Adrenal gland (tissue), 12 donors: ENCODE results near the gene TPT1. TPM values are rescaled to one million over a fixed set of nuclear protein-coding genes. Genes with fewer than 3 reads are reported as not detected.

ENCODE experiments used
- DNase-seq, 7 donors: peaks; one replicate each; pipeline ENCODE4 v3.0.0-alpha.2; 2019 to 2020
- H3K27ac ChIP-seq, 5 donors: fragments of 200-600 bp; sonication (generic) in 4 of 5; 1 replicate in 3 of 5; 2 replicates in 2 of 5; pipeline versions ENCODE4 v1.5.1 to v1.8.0; 2016 to 2020; ENCODE audit warnings: mild to moderate bottlenecking in 1 of 5
- H3K27me3 ChIP-seq: fragments of 200-600 bp; 2 replicates; pipeline ENCODE4 v1.8.0; 2021
- H3K36me3 ChIP-seq, 2 donors: fragments of 200-600 bp; replicated peaks in 1 of 2; 1 replicate in 1 of 2; 2 replicates in 1 of 2; pipeline versions ENCODE4 v1.5.1 to v1.8.0; 2018 to 2022
- H3K4me1 ChIP-seq, 2 donors: fragments of 200-600 bp; replicated peaks in 1 of 2; 1 replicate in 1 of 2; 2 replicates in 1 of 2; pipeline versions ENCODE4 v1.5.1 to v1.8.0; 2018 to 2021
- H3K4me3 ChIP-seq, 4 donors: fragments of 200-600 bp; sonication (generic) in 3 of 4; one replicate each; pipeline ENCODE4 v1.5.1; 2016 to 2018
- H3K9me3 ChIP-seq, 3 donors: fragments of 200-600 bp; sonication (generic) in 1 of 3; replicated peaks in 1 of 3; 1 replicate in 2 of 3; 2 replicates in 1 of 3; pipeline versions ENCODE4 v1.5.1 to v1.8.0; 2016 to 2021
- POLR2A ChIP-seq, 2 donors: fragments of 450-650 bp; IDR thresholded peaks; one replicate each; pipeline ENCODE4 v1.6.1; 2017; ENCODE audit warnings: antibody characterized with exemption in 2 of 2, mild to moderate bottlenecking in 2 of 2, moderate library complexity in 1 of 2
- WGBS, 4 donors: extraction: QIAGEN DNeasy Blood & Tissue Kit in 2 of 4; methylation state at CpG; one replicate each; pipeline versions ENCODE4 v1.1.5 to v1.1.7; 2013 to 2017; 5-methylcytosine and 5-hydroxymethylcytosine counted together
- intact Hi-C, 2 donors: fragments of 100-400 bp; cut with DNase I; formaldehyde crosslinking; loops; one replicate each; pipeline versions ENCODE4 v1.14.1 to v1.15.0; 2022 to 2023
- polyA plus RNA-seq, 3 donors: library from polyadenylated mRNA; stranded (reverse); fragments of 200-250 nt in 2 of 3; fragments of 350-450 nt in 1 of 3; fragmentation: Illumina TruSeq in 1 of 3; extraction: RNeasy Lipid Tissue Mini Kit (QIAGEN cat#74804) in 1 of 3; gene quantifications; one replicate each; pipeline ENCODE4 v1.2.3, GENCODE V29; 2013 to 2014
- total RNA-seq, 9 donors: library from RNA; depleted of rRNA in 4 of 9; stranded (reverse); fragments of >200 nt in 4 of 9; fragments of 120-200 nt in 1 of 9; fragmentation: NEBNext Ultra II Directional in 1 of 9; extraction: Animal tissue kit (Norgen Biotek cat#: 25700) in 1 of 9; gene quantifications; one replicate each; pipeline versions ENCODE4 v1.1.0 to v1.2.4, GENCODE V29; 2013 to 2023
- TF ChIP-seq, protein P1 (sequence below), 6 experiments: fragments of 450-650 bp in 4 of 6; fragments of 200-600 bp in 2 of 6; sonication (generic) in 1 of 6; IDR thresholded peaks; 1 replicate in 5 of 6; 2 replicates in 1 of 6; pipeline versions ENCODE4 v1.5.1 to v1.8.0; 2016 to 2021; ENCODE audit warnings: antibody characterized with exemption in 6 of 6, mild to moderate bottlenecking in 2 of 6, moderate library complexity in 1 of 6
- donor health status: healthy with polysubstance abuse.
- donor health status: Bipolar disorder and iron deficiency.
- donor health status: DM: yes; HTN: yes; CAD: no.
- donor health status: DM: no; HTN: no; CAD: no.
- donor health status: DM: no; HTN: no; CAD: no.
- donor health status: DM: yes; HTN: yes; CAD: no.

The TPT1 gene
- total and polyA plus RNA-seq, 12 donors: 1,778 to 8,150 (median 4,385) TPM

DNA sequence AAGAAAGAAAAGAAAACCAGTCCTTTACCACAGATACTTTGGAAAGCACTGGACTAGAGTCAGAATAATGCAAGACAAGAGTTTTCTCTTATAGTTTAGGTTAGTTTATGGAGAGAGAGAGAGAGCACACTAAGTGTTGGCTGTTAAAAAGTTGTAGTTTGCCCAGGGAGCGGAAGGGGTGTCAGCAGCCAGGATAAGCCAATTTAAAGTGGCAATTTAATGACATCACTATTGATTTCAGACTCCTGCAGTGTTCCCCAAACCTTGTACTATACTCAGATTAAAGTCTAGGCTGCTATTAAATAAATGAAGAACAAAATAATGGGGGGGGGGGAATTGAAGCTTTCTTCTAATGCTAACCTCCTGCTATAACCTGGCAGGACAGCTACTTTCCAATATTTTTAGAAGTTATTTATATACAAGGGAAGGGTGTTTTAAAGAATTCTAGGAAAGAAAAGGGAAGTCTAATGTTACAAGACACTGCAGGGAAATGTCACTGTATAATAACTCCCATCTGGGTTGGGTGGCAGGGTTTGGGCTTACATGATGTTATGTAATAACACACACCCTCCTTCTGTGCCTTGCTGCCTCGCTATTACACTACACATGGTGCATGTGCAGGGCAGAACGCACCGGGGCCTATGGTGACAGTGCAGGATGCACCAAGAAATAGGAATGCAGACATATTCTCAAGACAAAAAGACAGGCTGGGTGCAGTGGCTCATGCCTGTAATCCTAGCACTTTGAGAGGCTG is 19.9 kb downstream of the TPT1 start:
- Histone ChIP-seq H3K27me3 (no peaks in the 10 kb centered on the region), H3K4me3 (no peak overlapping the region), H3K27ac (no peak overlapping the region), H3K9me3 (no peaks in the 10 kb centered on the region), H3K4me1 (peaks cover 15 to 19% of the 10 kb centered on the region in 2 donors), H3K36me3 (no peaks in the 10 kb centered on the region)
- intact Hi-C loops: no loop called here
- no peak for DNase-seq
- whole genome bisulfite sequencing, 4 donors: 57 to 77% (median 66%) methylated on average over 4 of the region's 4 CpGs
- TF ChIP-seq, protein P1, sequence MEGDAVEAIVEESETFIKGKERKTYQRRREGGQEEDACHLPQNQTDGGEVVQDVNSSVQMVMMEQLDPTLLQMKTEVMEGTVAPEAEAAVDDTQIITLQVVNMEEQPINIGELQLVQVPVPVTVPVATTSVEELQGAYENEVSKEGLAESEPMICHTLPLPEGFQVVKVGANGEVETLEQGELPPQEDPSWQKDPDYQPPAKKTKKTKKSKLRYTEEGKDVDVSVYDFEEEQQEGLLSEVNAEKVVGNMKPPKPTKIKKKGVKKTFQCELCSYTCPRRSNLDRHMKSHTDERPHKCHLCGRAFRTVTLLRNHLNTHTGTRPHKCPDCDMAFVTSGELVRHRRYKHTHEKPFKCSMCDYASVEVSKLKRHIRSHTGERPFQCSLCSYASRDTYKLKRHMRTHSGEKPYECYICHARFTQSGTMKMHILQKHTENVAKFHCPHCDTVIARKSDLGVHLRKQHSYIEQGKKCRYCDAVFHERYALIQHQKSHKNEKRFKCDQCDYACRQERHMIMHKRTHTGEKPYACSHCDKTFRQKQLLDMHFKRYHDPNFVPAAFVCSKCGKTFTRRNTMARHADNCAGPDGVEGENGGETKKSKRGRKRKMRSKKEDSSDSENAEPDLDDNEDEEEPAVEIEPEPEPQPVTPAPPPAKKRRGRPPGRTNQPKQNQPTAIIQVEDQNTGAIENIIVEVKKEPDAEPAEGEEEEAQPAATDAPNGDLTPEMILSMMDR (IDR thresholded peaks at IDR 0.05): no peak
- no peak for TF ChIP-seq POLR2A (IDR thresholded peaks at IDR 0.05)

DNA sequence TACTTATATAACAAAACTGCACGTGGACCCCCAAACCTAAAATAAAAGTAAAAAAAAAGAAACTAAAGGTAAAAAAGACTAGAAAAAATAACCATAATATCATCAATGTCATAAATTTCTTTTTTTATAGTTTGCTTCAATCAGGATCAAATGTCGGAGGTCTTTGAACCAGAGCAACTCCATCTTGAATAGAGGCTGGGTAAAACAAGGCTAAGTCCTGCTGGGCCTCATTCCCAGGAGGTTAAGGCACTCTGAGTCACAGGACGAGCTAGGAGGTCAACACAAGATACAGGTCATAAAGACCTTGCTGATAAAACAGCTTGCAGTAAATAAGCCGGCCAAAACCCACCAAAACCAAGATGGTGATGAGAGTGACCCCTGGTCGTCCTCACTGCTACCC is 24.0 kb downstream of the TPT1 start:
- 58 to 67% (median 64%) methylated on average over 5 of the region's 5 CpGs for WGBS, 4 donors

DNA sequence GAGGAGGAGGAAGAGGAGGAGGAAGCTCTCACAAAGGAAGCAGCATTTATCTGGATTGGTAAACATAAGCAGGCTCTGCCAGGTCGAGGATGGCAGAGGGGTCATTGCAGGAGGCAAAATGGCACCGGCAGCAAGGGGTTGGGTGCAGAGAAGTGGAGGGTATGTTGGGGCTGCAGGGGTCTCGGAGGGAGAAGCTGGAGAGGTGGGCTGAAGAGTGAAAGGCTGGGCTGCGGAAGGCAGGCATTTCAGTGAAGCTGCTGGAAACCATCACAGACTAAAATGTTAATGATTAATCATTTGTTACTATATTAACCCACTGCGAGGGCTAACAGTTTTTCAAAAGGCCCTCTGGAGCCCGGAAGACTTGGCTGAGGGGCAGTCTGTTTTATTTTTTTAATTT is 24.6 kb downstream of the TPT1 start:
- Histone ChIP-seq H3K27me3 (no peaks in the 10 kb centered on the region), H3K4me1 (peaks cover 4 to 15% of the 10 kb centered on the region in 2 donors), H3K4me3 (no peak overlapping the region), H3K9me3 (no peaks in the 10 kb centered on the region), H3K27ac (no peak overlapping the region), H3K36me3 (no peaks in the 10 kb centered on the region)
- TF ChIP-seq POLR2A (IDR thresholded peaks at IDR 0.05): no peak
- TF ChIP-seq, protein P1 (IDR thresholded peaks at IDR 0.05): no peak
- DNase-seq: no peak
- WGBS, 4 donors: 67 to 78% (median 70%) methylated on average over 6 of the region's 6 CpGs
- intact Hi-C loops: no loop called here

More for the DNA sequence above, 24.0 kb downstream of the TPT1 start:
- Histone ChIP-seq H3K9me3 (no peaks in the 10 kb centered on the region), H3K4me1 (peaks cover 4 to 8% of the 10 kb centered on the region in 2 donors), H3K27me3 (no peaks in the 10 kb centered on the region), H3K4me3 (no peak overlapping the region), H3K27ac (peak overlapping the region in 3 of 5 donors; percentile 18 to 53 (median 50)), H3K36me3 (no peaks in the 10 kb centered on the region)
- TF ChIP-seq, protein P1 (IDR thresholded peaks at IDR 0.05): no peak
- TF ChIP-seq POLR2A (IDR thresholded peaks at IDR 0.05): no peak
- DNase-seq: peak in 2 of 7 donors; percentile 30 to 32
- intact Hi-C loops: no loop called here

DNA sequence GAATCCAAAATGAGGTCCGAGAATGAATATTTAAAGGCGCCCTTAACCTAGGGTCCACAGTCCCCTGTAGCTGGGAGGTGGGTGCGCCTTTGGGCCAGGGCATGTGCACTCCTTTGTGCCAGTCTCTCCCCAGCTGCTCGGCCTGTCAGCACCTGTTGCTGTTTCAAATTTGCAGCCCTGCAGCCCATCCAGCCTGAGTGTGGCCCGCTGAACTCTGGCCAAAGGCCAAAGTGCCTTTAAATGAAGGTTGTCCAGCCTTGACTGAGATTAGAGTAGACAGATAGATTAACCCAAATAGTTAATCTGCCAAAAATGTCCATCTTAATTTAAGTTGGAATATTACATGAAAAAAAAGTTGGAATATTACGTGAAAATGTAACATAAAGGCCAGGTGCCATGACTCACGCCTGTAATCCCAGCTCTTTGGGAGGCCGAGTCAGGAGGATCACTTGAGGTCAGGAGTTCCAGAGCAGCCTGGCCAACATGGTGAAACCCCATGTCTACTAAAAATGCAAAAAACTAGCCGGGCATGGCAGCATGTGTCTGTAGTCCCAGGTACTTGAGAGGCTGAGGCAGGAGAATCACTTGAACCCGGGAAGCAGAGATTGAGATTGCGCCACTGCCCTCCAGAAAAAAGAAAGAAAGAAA is 25.3 kb downstream of the TPT1 start:
- no peak for TF ChIP-seq POLR2A (IDR thresholded peaks at IDR 0.05)
- TF ChIP-seq, protein P1 (IDR thresholded peaks at IDR 0.05): no peak
- Histone ChIP-seq H3K36me3 (no peaks in the 10 kb centered on the region), H3K4me1 (peaks cover 4 to 18% of the 10 kb centered on the region in 2 donors), H3K4me3 (no peak overlapping the region), H3K9me3 (no peaks in the 10 kb centered on the region), H3K27ac (no peak overlapping the region), H3K27me3 (no peaks in the 10 kb centered on the region)
- intact Hi-C loops: no loop called here
- DNase-seq: no peak
- WGBS, 4 donors: 88 to 92% (median 90%) methylated on average over 7 to 11 of the region's 11 CpGs
